ENCODE measurements around the gene PPT1. TPM values are rescaled to one million over a fixed set of nuclear protein-coding genes. Genes with fewer than 3 reads are reported as not detected.
"Not testable (repeated sequence)": the region's sequence is repeated elsewhere in the genome, so short reads cannot be mapped to it uniquely, and the experiment has no call there.

The PPT1 gene
- total and polyA plus RNA-seq, 4 experiments from 2014 or later: 56.7 to 292 (median 120) TPM

DNA sequence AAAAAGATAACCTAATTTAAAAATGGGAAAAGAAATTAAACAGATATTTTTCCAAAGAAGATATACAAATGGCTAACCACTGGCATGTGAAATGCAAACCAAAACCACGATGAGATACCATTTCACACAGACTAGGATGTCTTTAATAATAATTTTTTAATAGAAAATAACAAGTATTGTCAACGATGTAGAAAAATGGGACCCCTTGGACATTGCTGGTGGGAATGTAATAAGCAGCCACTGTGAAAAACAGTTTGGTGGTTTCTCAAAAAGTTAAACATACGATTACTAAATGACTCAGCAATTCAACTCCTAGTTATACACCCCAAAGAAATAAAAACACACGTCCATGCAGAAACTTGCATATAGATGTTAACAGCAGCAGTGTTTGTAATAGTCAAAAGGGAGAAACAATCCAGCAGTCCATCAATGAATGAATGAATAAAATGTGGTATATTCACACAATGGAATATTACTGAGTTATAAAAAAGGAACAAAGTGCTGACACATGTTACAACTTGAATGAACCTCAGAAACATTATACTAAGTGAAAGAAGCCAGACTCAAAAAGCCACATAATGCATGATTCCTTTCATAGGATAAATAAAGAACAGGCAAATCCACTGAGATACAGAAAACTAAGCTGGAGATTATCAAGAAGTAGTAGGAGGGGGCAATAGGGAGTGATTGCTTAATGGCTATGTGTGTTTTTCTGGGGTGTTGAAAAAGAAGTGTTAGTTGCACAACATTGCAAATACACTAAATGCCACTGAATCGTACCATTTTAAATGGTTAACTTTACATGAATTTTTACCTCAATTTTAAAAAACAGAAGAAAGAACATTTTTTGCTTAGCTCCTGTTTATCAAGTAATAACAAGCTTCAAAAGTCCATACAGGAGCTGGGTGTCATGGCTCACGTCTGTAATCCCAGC, 4.1 kb downstream of the PPT1 start:
- H3K9me3 Mint-ChIP-seq: peaks cover 0 to 2% (median 0%) of the 10 kb centered on the region in 8 donors

DNA sequence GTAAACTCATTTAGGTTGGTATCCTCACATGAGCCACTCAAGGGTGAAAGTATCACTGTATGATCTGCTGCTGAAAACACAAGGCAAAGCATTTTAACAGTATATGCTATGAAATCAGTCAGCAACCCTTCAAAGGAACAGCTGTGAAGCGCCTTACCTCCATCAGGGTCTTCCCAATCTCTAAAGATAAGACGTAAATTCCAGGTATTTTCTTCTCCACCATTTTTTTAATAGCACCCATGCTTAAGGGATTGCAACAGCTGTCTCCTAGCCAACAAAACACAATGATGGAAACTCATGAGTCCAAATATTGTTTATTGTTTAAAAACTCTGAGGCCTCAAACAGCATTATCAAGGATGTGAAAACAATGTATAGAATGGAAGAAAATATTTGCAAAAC, 4.8 kb downstream of the PPT1 start:
- Histone ChIP-seq H3K9me3 (ENCODE audit: control insufficient read depth in 1 of 2, low read length in 2 of 2) (no peaks in the 10 kb centered on the region), H3K27ac (ENCODE audit: low read depth, low read length) (no peak overlapping the region), H3K4me1 (ENCODE audit: insufficient read depth, low read length) (peaks cover 13% of the 10 kb centered on the region), H3K27me3 (ENCODE audit: insufficient read depth, low read length) (no peaks in the 10 kb centered on the region), H3K4me3 (ENCODE audit: low read length in 2 of 2) (no peak overlapping the region), H3K36me3 (ENCODE audit: insufficient read depth, low read length) (peaks cover 38% of the 10 kb centered on the region)
- Mint-ChIP-seq H3K27ac (peak overlapping the region in 1 of 7 donors; percentile 19), H3K4me1 (peaks cover 27 to 34% (median 29%) of the 10 kb centered on the region in 4 donors), H3K27me3 (no peaks in the 10 kb centered on the region), H3K36me3 (peaks cover 27 to 52% of the 10 kb centered on the region in 2 donors), H3K9me3 (no peaks in the 10 kb centered on the region), H3K4me3 (no peak overlapping the region)
- DNase-seq: no peak
- ChIA-PET POLR2A (ENCODE audit: partially characterized antibody) (no interaction called here), CTCF (ENCODE audit: partially characterized antibody) (interaction anchor here (1.6 to 2.7 kb wide), 3 partner anchors 9 to 246 kb away, joined by 4 to 20 read pairs (median 5); no protein-coding TSS in a partner anchor)
- intact Hi-C loops (cut with micrococcal nuclease): loop anchor here (10.0 kb wide), 1 partner anchor 53 kb away; no protein-coding TSS in a partner anchor

More for the DNA sequence above, 4.1 kb downstream of the PPT1 start:
- Histone ChIP-seq H3K4me1 (ENCODE audit: insufficient read depth, low read length) (peaks cover 19% of the 10 kb centered on the region), H3K36me3 (ENCODE audit: insufficient read depth, low read length) (peaks cover 32% of the 10 kb centered on the region), H3K4me3 (ENCODE audit: low read length in 2 of 2) (no peak overlapping the region), H3K27me3 (ENCODE audit: insufficient read depth, low read length) (no peaks in the 10 kb centered on the region), H3K9me3 (ENCODE audit: control insufficient read depth in 1 of 2, low read length in 2 of 2) (no peaks in the 10 kb centered on the region), H3K27ac (ENCODE audit: low read depth, low read length) (no peak overlapping the region)
- Mint-ChIP-seq H3K27ac (peak overlapping the region in 1 of 7 donors; percentile 33), H3K4me3 (no peak overlapping the region), H3K27me3 (peaks cover 0 to 3% of the 10 kb centered on the region in 2 donors), H3K36me3 (peaks cover 23 to 47% of the 10 kb centered on the region in 2 donors), H3K4me1 (peaks cover 33 to 40% (median 35%) of the 10 kb centered on the region in 4 donors)
- ChIA-PET CTCF (ENCODE audit: partially characterized antibody) (interaction anchor here (0.7 to 2.7 kb wide), 5 partner anchors 10 to 537 kb away, joined by 3 to 20 read pairs (median 4); no protein-coding TSS in a partner anchor), POLR2A (ENCODE audit: partially characterized antibody) (no interaction called here)
- DNase-seq: no peak
- intact Hi-C loops (cut with micrococcal nuclease): loop anchor here (10.0 kb wide), 1 partner anchor 52 kb away; no protein-coding TSS in a partner anchor

DNA sequence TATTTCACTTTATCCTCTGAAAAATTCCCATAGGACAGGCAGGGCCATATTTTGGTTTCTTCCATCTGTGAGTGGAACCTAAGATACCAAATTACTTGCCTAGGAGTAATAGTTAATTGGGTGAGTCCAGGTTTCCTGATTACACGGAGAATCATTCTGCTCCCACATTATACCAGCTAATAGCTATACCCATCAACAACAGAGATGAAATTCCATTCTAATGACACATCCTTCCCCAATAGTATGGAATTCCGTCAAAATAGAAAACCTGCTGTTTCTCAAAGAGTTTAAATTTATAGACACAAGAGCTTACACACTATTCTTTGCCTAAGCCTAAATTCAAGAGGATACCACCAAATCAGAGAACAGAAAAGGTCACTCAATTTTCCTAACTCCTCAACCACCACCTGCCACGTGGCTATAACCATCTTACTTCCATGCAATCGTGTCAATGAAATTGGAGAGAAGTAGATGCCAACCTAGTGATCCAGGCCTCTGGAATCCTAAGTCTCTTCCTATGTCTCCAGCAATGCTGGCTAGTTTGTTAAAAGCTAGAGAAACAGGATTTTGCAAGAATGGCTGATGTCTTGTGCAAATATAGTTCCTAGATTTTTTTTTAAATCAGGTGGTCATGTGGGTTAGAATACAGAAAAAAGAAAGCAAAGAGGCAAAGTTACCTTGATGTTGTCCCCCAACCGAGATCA, 6.2 kb downstream of the PPT1 start:
- H3K27ac Mint-ChIP-seq: peak overlapping the region in 2 of 7 donors; percentile 8 to 35
- no peak for DNase-seq
- ChIA-PET CTCF (ENCODE audit: partially characterized antibody) (interaction anchor here (1.6 to 2.7 kb wide), 3 partner anchors 7 to 247 kb away, joined by 4 to 20 read pairs (median 5); no protein-coding TSS in a partner anchor), POLR2A (ENCODE audit: partially characterized antibody) (no interaction called here)
- Histone ChIP-seq H3K36me3 (ENCODE audit: insufficient read depth, low read length) (peaks cover 42% of the 10 kb centered on the region), H3K27ac (ENCODE audit: low read depth, low read length) (no peak overlapping the region), H3K27me3 (ENCODE audit: insufficient read depth, low read length) (no peaks in the 10 kb centered on the region), H3K4me3 (ENCODE audit: low read length in 2 of 2) (no peak overlapping the region), H3K9me3 (ENCODE audit: control insufficient read depth in 1 of 2, low read length in 2 of 2) (no peaks in the 10 kb centered on the region), H3K4me1 (ENCODE audit: insufficient read depth, low read length) (peaks cover 3% of the 10 kb centered on the region)
- no peaks in the 10 kb centered on the region for H3K9me3 Mint-ChIP-seq
- peaks cover 17 to 24% (median 20%) of the 10 kb centered on the region in 4 donors for H3K4me1 Mint-ChIP-seq
- no peaks in the 10 kb centered on the region for H3K27me3 Mint-ChIP-seq
- intact Hi-C loops (cut with micrococcal nuclease): loop anchor here (10.0 kb wide), 1 partner anchor 54 kb away; no protein-coding TSS in a partner anchor
- H3K36me3 Mint-ChIP-seq: peaks cover 39 to 59% of the 10 kb centered on the region in 2 donors
- no peak overlapping the region for H3K4me3 Mint-ChIP-seq

DNA sequence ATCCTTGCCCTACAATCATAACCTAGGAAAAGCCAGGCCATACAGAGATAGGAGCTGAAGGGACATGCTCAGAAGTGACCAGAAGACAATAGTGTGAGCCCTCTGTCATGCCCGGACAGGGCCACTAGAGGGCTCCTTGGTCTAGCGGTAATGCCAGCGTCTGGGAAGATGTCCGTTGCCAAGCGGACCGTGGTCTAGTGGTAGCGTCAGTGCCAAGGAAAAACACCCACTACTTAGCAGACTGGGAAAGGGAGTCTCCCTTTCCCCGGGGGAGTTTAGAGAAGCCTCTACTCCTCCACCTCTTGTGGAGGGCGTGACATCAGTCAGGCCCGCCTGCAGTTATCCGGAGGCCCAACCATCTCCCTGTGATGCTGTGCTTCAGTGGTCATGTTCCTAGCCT, 12.3 kb downstream of the PPT1 start:
- H3K9me3 Mint-ChIP-seq; H3K27me3 Mint-ChIP-seq; H3K9me3 ChIP-seq (ENCODE audit: control insufficient read depth in 1 of 2, low read length in 2 of 2); H3K4me3 ChIP-seq (ENCODE audit: low read length in 2 of 2); H3K27me3 ChIP-seq (ENCODE audit: insufficient read depth, low read length); H3K4me1 ChIP-seq (ENCODE audit: insufficient read depth, low read length); POLR2A ChIA-PET (ENCODE audit: partially characterized antibody); H3K27ac ChIP-seq (ENCODE audit: low read depth, low read length): not testable (repeated sequence)
- Mint-ChIP-seq H3K4me1 (peaks cover 5 to 21% (median 7%) of the 10 kb centered on the region in 4 donors), H3K36me3 (peaks cover 57 to 68% of the 10 kb centered on the region in 2 donors), H3K27ac (peak overlapping the region in 4 of 7 donors; percentile 22 to 79 (median 56)), H3K4me3 (peak overlapping the region in 4 of 8 donors; percentile 7 to 71 (median 36))
- CTCF ChIA-PET (ENCODE audit: partially characterized antibody): interaction anchor here (1.1 to 3.7 kb wide), 7 partner anchors 10 to 577 kb away, joined by 3 to 19 read pairs (median 8); no protein-coding TSS in a partner anchor
- intact Hi-C loops (cut with micrococcal nuclease): loop anchor here (1.0 kb wide), 1 partner anchor 254 kb away; no protein-coding TSS in a partner anchor
- DNase-seq: peak in 2 of 5 donors; percentile 21 to 30
- H3K36me3 ChIP-seq (ENCODE audit: insufficient read depth, low read length): peaks cover 43% of the 10 kb centered on the region

DNA sequence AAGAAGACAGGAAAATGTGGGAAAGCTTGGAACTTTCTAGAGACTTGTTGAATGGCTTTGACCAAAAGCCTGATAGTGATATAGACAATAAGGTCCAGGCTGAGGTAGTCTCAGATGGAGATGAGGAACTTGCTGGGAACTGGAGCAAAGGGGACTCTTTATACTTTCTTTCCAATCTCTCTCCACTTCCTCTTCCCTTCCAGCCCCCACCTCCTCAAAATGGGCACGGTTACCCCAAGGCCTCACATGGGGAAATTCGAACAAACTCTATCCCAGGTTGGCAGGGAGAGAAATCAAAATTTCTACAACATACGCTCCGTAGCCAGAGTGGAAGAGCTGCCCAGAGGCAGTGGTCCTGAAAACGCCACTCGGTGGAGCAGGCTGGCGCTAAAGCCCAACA, 15.2 kb downstream of the PPT1 start:
- no peak overlapping the region for H3K4me3 ChIP-seq (ENCODE audit: low read length in 2 of 2)
- peaks cover 49 to 66% of the 10 kb centered on the region in 2 donors for H3K36me3 Mint-ChIP-seq
- H3K4me3 Mint-ChIP-seq: no peak overlapping the region
- no peak for DNase-seq
- H3K9me3 Mint-ChIP-seq: no peaks in the 10 kb centered on the region
- H3K27ac Mint-ChIP-seq: peak overlapping the region in 2 of 7 donors; percentile 21 to 36
- H3K27me3 Mint-ChIP-seq: no peaks in the 10 kb centered on the region
- intact Hi-C loops (cut with micrococcal nuclease): no loop called here
- no peaks in the 10 kb centered on the region for H3K27me3 ChIP-seq (ENCODE audit: insufficient read depth, low read length)
- no peaks in the 10 kb centered on the region for H3K4me1 ChIP-seq (ENCODE audit: insufficient read depth, low read length)
- H3K4me1 Mint-ChIP-seq: peaks cover 7 to 22% (median 8%) of the 10 kb centered on the region in 4 donors
- CTCF ChIA-PET (ENCODE audit: partially characterized antibody): interaction anchor here (0.8 to 2.7 kb wide), 3 partner anchors 9 to 71 kb away, joined by 4 to 8 read pairs (median 4); no protein-coding TSS in a partner anchor
- peaks cover 32% of the 10 kb centered on the region for H3K36me3 ChIP-seq (ENCODE audit: insufficient read depth, low read length)
- POLR2A ChIA-PET (ENCODE audit: partially characterized antibody): no interaction called here
- no peaks in the 10 kb centered on the region for H3K9me3 ChIP-seq (ENCODE audit: control insufficient read depth in 1 of 2, low read length in 2 of 2)
- H3K27ac ChIP-seq (ENCODE audit: low read depth, low read length): no peak overlapping the region

DNA sequence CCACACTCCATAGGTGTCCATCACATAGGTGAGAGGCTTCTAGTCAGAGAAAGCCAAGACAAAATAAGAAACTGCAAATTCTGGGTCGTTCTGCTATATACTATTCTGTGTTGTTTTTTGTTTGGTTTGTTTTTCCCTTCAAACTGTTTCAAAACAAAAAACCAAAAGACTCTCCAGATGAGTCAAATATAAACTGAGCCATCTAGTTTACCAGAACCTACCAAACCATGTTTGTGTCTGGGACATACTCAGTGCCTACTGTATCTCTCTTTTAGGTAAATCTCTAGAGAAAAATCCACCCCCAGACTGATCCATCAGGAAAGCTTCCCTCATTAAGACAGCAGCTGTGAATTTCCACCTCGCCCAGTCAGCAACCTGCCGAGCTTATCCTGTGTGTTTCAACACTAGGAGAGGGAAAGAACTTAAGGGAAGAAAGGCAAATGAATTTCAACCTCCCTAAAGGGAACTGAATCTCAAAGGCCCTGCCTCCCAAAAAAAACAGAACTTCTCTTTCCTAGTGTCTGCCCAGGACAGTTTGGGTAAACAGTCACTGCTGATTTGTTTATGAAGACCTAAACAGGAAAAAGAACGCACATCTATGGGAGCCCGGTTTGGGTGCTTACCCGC, 17.2 kb downstream of the PPT1 start:
- Histone ChIP-seq H3K27ac (ENCODE audit: low read depth, low read length) (no peak overlapping the region), H3K4me3 (ENCODE audit: low read length in 2 of 2) (no peak overlapping the region), H3K9me3 (ENCODE audit: control insufficient read depth in 1 of 2, low read length in 2 of 2) (no peaks in the 10 kb centered on the region), H3K4me1 (ENCODE audit: insufficient read depth, low read length) (no peaks in the 10 kb centered on the region), H3K36me3 (ENCODE audit: insufficient read depth, low read length) (peaks cover 24% of the 10 kb centered on the region), H3K27me3 (ENCODE audit: insufficient read depth, low read length) (no peaks in the 10 kb centered on the region)
- Mint-ChIP-seq H3K27ac (peak overlapping the region in 4 of 7 donors; percentile 37 to 76 (median 70)), H3K9me3 (no peaks in the 10 kb centered on the region), H3K27me3 (no peaks in the 10 kb centered on the region), H3K4me3 (no peak overlapping the region), H3K36me3 (peaks cover 31 to 46% of the 10 kb centered on the region in 2 donors), H3K4me1 (peaks cover 1 to 16% (median 4%) of the 10 kb centered on the region in 4 donors)
- intact Hi-C loops (cut with micrococcal nuclease): no loop called here
- no peak for DNase-seq
- CTCF ChIA-PET (ENCODE audit: partially characterized antibody): interaction anchor here (0.7 to 4.0 kb wide), 10 partner anchors 8 to 262 kb away, joined by 3 to 20 read pairs (median 6); no protein-coding TSS in a partner anchor
- POLR2A ChIA-PET (ENCODE audit: partially characterized antibody): no interaction called here
